HG03520 (cell line): Measurements from ENCODE around the gene C10orf71.

ENCODE experiments used
- ATAC-seq: cut with Tn5 transposase; IDR thresholded peaks from one replicate; pipeline ENCODE4 v1.9.1; 2021; ENCODE audit warnings: mild to moderate bottlenecking, moderate library complexity; ENCODE audit not compliant: unreplicated experiment

C10orf71 gene

DNA sequence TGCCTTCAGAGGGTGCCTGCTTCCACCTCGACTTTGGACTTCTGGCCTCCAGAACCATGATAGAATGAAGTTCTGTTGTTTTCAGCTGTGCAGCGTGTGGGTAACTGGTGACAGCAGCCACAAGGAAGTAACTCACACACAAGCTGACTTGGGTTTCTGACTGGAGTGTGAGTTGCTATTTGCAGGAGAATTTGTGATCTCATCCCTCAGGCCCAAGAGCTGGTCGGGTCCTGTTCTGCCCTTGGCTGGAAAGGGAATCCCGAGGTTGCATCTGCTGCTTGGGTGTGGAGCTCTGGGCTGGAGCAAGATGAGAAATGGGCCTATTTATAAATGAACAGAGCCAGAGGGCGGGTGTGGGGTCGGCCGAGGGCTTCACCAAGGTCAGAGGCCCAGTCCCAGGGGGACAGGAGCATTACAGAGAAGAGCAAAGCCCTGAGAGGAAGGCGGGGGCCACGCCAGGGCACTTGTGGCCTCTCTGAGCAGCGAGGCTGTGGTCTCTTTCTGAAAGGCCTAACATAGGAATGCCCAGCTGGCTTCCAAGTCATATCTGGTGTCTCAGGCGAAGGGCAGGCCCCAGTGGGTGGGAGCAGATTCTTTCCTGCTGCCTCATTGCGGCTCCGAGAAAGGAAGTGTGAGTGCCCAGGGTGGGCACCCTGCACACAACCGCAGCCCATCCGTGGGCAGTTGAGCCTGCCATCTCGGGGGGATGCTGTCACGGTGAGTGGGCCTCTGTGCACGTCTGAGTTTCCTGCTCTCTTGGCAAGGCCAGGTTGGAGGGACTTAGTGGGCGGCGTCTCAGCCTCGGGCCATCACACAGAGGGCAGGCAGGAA, 26.5 kb upstream of the C10orf71 start:
- no peak for ATAC-seq

- no peak for ATAC-seq
These were observed 25.9 kb upstream of the C10orf71 start for GRCh38 chr10:49273082-49273465.

- no peak for ATAC-seq
These were observed 25.3 kb upstream of the C10orf71 start for GRCh38 chr10:49273626-49274025.

GRCh38 chr10:49274886-49275285, 24.1 kb upstream of the C10orf71 start:
- no peak for ATAC-seq

DNA sequence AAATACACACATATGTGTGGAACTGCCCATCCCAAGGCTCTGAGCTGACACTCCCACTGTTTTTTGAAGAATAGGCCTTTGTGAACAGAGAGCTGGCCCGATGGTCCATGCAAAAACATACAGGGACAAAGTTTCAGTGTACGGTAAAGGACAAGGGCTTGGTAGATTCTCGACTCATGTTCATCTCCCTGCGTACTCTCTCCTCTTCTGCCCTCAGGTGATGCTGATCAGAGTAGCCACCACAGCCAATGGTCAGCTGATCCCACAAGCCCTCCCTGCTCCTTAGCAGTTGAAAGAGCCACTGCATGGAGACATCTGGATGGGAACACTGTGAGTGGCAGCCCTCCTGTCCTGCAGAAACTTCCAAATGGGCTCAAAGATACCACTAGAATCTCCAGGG, 23.1 kb upstream of the C10orf71 start:
- ATAC-seq, result no peak

GRCh38 chr10:49276596-49276995, 22.4 kb upstream of the C10orf71 start:
- ATAC-seq, result no peak

- no peak for ATAC-seq
These were observed 21.0 kb upstream of the C10orf71 start for GRCh38 chr10:49277973-49278372.

DNA sequence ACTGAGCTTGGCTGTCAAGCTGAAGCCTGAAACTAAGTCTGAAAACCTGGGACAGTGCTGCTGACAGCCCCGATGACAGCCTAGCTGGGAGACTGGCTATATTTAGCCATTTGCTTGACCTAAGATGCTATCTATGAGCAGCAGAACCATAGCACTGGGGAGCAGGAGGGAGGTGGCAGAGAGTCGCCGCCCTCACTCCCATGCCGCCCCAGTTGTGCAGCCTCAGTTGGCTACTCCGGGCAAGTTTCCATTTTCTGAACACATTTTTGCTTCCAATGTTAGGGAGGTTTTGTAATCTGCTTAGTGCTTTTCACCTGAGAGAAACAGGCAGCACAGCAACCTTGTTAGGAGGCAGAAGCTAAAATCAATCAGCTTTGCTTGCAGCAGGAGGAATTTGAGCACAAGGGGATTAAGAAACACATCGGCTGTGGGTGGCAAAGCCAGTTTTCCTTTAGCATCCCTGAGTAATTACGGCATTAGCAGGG, 20.4 kb upstream of the C10orf71 start:
- ATAC-seq, result no peak

GRCh38 chr10:49279015-49279880, 19.7 kb upstream of the C10orf71 start:
- no peak for ATAC-seq

- ATAC-seq, result no peak
These were observed 19.0 kb upstream of the C10orf71 start for GRCh38 chr10:49280001-49280408.

- no peak for ATAC-seq
These were observed 17.5 kb upstream of the C10orf71 start for GRCh38 chr10:49281461-49281860.

DNA sequence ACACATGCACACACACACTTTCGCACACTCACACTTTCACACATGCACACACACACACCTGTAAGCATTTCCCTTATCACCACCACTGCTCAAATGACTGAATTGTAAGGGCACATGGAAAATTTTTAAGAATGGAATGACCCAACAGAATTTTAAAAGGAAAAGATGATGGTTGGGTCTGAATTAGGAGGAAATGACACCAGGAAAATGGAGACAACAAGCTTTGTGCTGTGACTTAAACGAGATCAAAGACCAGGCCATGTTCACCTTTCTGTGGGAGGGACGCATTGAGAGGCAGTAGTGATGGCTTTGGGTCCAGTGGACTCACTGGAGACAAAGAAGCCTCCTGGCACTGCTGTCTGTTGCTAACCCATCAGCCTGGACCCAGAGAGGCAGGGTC, 16.7 kb upstream of the C10orf71 start:
- no peak for ATAC-seq

DNA sequence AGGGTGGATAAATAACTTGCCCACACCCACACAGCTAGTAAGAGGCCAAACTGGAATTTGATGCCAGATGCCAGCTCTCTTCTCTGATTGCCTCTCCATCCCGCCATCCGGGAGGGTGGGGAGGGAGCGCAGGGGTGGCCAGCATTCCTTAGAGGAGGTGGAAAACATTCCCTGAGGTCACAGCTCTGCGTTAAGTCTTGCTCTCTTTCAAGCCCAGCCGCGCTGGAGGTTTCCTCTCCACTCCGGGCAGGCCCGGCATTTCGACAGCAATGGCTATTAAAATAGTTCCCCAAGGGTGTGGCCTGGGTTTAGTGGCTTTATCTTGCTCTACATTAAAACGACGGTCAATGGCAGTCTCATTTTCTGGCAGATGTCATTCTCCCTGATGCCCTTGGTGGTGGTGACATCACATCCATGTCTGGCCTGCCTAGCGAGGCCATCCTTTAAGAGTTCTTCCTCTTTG, 16.1 kb upstream of the C10orf71 start:
- no peak for ATAC-seq

GRCh38 chr10:49283491-49283890, 15.5 kb upstream of the C10orf71 start:
- ATAC-seq, result no peak

GRCh38 chr10:49284356-49284755, 14.6 kb upstream of the C10orf71 start:
- no peak for ATAC-seq

- ATAC-seq, result no peak
These were observed 13.7 kb upstream of the C10orf71 start for GRCh38 chr10:49285232-49285631.

DNA sequence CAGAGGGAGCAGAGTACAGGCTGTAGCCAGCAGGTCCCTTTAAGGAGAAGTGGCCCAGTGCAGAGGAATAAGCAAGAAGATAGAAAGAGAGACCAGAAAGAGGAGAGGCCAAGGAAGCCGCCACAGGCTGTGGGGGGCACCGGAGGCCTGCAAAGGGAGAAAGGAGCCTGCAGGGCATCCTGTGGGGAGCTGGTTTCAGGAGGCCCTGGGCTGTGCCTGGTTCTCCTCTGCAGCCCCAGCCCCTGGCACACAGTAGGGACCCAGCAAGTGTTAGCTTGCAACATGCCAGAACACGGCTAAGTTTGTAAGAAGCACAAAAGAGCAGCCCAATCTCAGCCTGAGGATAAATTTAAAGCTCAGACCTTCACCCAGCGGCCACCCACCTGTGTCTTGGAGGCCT, 12.3 kb upstream of the C10orf71 start:
- ATAC-seq, result no peak

- ATAC-seq, result no peak
These were observed 11.2 kb upstream of the C10orf71 start for GRCh38 chr10:49287689-49288340.

DNA sequence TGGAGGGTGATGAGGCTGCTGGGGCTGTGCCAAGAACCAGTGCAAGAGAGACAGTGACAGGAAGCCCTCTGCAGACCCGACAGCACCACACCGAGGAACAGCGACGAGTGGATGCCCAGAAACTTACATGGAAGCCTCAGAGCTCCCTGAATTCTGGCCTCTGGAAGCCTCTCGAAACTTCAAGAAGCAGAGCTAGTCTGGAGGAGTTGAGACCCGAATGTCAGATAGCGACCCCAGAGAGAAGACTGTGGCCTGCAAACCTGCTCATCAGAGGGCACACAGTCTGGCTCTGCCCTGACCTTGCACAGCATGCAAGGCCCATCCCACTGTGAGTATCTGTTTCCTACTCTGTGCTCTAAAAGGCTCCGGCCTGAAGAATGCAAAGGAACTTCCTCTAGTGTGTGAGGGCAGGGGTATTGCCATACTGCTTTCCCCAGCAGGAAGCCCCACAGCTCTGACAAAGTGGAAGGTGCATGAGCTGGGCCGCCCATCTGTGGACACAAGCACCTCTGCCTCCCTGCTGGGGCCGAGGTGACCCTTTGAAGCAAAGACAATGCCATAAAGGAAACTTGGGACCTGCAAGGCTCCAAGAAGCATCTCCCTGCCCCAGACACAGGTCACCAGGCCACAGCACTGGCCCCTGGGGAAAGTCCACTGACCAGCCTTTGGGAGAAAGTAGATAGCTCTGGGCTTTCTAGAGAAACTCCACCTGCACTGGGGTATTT, 10.5 kb upstream of the C10orf71 start:
- no peak for ATAC-seq

- no peak for ATAC-seq
These were observed 9.5 kb upstream of the C10orf71 start for GRCh38 chr10:49289480-49289879.

- no peak for ATAC-seq
These were observed 8.8 kb upstream of the C10orf71 start for GRCh38 chr10:49290131-49290530.
